ENCODE data around the gene HNMT. TPM values are rescaled to one million over a fixed set of nuclear protein-coding genes. Genes with fewer than 3 reads are reported as not detected.

The HNMT gene
- total and polyA plus RNA-seq, 2 of the 13 experiments (the other 11 are each of a cell fraction or from before 2014, with no cell fraction given), result 279 to 309 TPM

DNA sequence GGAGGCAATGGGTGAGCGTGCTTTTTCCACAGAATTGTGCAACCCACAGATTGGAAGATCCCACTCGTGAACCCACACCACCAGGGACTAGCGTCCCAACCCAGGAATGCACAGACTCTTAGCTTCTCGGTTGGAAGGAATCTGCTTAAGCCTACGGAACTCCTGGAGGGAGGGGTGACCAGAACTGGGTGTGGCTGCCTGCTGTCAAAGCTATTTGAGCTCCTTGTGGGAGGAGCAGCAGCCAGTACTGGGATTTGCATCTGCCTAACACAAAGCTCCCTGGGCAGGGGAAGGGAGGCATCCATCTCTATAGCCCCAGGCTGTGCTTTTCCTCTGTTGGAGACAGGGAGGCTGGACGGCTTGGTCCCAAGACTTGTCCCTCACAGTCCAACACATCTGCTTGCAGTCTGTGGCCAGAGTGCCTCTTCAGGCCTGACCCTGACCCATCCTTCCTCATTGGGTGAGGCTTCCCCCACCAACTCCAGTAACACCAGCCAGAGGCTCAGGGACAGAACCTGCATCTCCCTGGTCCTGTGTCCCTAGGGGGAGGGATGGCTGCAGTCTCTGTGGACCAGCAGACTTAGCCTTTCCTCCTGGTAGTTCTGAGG, 27.9 kb downstream of the HNMT start (continued):
- TF ChIP-seq ARID4A (CRISPR knock-in tag; IDR thresholded peaks at IDR 0.05; ENCODE audit: borderline replicate concordance) (0 out of 2 replicates have a peak, but pooled peaks have one; percentile 32), RAD51 (IDR thresholded peaks at IDR 0.05; ENCODE audit: borderline replicate concordance) (no peak), RFX3 (CRISPR knock-in tag; IDR thresholded peaks at IDR 0.05) (no peak), ZNF207 (IDR thresholded peaks at IDR 0.05; ENCODE audit: borderline replicate concordance) (no peak), ZFP82 (CRISPR knock-in tag; IDR thresholded peaks at IDR 0.05; ENCODE audit: borderline replicate concordance) (no peak), GZF1 (CRISPR knock-in tag; IDR thresholded peaks at IDR 0.05) (no peak), RNF2 (conservative IDR thresholded peaks at IDR 0.05; ENCODE audit: low read depth) (no peak), ZNF160 (CRISPR knock-in tag; IDR thresholded peaks at IDR 0.05) (no peak), ZNF296 (CRISPR knock-in tag; conservative IDR thresholded peaks at IDR 0.05) (no peak), HINFP (CRISPR knock-in tag; IDR thresholded peaks at IDR 0.05; ENCODE audit: low read depth) (no peak), ZNF607 (CRISPR knock-in tag; IDR thresholded peaks at IDR 0.05; ENCODE audit: borderline replicate concordance) (peak; percentile 63; the same call in 1 of the 2 replicates), ZFAT (CRISPR knock-in tag; conservative IDR thresholded peaks at IDR 0.05) (no peak), SALL1 (CRISPR knock-in tag; IDR thresholded peaks at IDR 0.05) (peak; percentile 37; the same call in 1 of the 2 replicates), ZFYVE20 (CRISPR knock-in tag; IDR thresholded peaks at IDR 0.05; ENCODE audit: borderline replicate concordance, low read depth) (0 out of 2 replicates have a peak, but pooled peaks have one; percentile 55), FOXM1 (CRISPR knock-in tag; IDR thresholded peaks at IDR 0.05) (no peak)
- TF ChIP-seq, protein P1, sequence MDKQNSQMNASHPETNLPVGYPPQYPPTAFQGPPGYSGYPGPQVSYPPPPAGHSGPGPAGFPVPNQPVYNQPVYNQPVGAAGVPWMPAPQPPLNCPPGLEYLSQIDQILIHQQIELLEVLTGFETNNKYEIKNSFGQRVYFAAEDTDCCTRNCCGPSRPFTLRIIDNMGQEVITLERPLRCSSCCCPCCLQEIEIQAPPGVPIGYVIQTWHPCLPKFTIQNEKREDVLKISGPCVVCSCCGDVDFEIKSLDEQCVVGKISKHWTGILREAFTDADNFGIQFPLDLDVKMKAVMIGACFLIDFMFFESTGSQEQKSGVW (CRISPR knock-in tag; IDR thresholded peaks at IDR 0.05; ENCODE audit: borderline replicate concordance), result no peak
- TF ChIP-seq, protein P2, sequence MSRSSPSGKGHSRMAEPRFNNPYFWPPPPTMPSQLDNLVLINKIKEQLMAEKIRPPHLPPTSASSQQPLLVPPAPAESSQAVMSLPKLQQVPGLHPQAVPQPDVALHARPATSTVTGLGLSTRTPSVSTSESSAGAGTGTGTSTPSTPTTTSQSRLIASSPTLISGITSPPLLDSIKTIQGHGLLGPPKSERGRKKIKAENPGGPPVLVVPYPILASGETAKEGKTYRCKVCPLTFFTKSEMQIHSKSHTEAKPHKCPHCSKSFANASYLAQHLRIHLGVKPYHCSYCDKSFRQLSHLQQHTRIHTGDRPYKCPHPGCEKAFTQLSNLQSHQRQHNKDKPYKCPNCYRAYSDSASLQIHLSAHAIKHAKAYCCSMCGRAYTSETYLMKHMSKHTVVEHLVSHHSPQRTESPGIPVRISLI (CRISPR knock-in tag; IDR thresholded peaks at IDR 0.05; ENCODE audit: borderline replicate concordance), result no peak
- TF ChIP-seq, protein P3, sequence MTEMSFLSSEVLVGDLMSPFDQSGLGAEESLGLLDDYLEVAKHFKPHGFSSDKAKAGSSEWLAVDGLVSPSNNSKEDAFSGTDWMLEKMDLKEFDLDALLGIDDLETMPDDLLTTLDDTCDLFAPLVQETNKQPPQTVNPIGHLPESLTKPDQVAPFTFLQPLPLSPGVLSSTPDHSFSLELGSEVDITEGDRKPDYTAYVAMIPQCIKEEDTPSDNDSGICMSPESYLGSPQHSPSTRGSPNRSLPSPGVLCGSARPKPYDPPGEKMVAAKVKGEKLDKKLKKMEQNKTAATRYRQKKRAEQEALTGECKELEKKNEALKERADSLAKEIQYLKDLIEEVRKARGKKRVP (CRISPR knock-in tag; IDR thresholded peaks at IDR 0.05), result no peak

Data from HepG2 (cell line).